ENCODE data around the gene AQP6.
A peak's percentile ranks its signal among the peaks of the same experiment; 100 is the strongest.

Gene AQP6

GRCh38 chr12:50003595-50003994 lies 30.8 kb downstream of the AQP6 start:
- no peak for DNase-seq (ENCODE audit: low spot score)

GRCh38 chr12:50004696-50005095 lies 31.9 kb downstream of the AQP6 start:
- no peak for DNase-seq (ENCODE audit: low spot score)

GRCh38 chr12:50005175-50005574 lies 32.4 kb downstream of the AQP6 start:
- no peak for DNase-seq (ENCODE audit: low spot score)

- no peak for DNase-seq (ENCODE audit: low spot score)
Observed at GRCh38 chr12:50006280-50006679, 33.5 kb downstream of the AQP6 start.

- peak; percentile 31 for DNase-seq (ENCODE audit: low spot score)
Observed at GRCh38 chr12:50006754-50007442, 34.2 kb downstream of the AQP6 start.

GRCh38 chr12:50013361-50014147 lies 40.8 kb downstream of the AQP6 start:
- DNase-seq (ENCODE audit: low spot score): peak; percentile 37

- no peak for DNase-seq (ENCODE audit: low spot score)
Observed at GRCh38 chr12:50014342-50014741, 41.6 kb downstream of the AQP6 start.

- DNase-seq (ENCODE audit: low spot score): peak; percentile 48
Observed at GRCh38 chr12:50016501-50017475, 44.0 kb downstream of the AQP6 start.

GRCh38 chr12:50017641-50018040 lies 44.9 kb downstream of the AQP6 start:
- DNase-seq (ENCODE audit: low spot score): no peak

GRCh38 chr12:50018154-50018553 lies 45.4 kb downstream of the AQP6 start:
- no peak for DNase-seq (ENCODE audit: low spot score)

GRCh38 chr12:50018968-50019367 lies 46.2 kb downstream of the AQP6 start:
- DNase-seq (ENCODE audit: low spot score): no peak

GRCh38 chr12:50019524-50019923 lies 46.8 kb downstream of the AQP6 start:
- DNase-seq (ENCODE audit: low spot score): no peak

- DNase-seq (ENCODE audit: low spot score): no peak
Observed at GRCh38 chr12:50021031-50021430, 48.3 kb downstream of the AQP6 start.

GRCh38 chr12:50022903-50023302 lies 50.2 kb downstream of the AQP6 start:
- no peak for DNase-seq (ENCODE audit: low spot score)

GRCh38 chr12:50024227-50024626 lies 51.5 kb downstream of the AQP6 start:
- DNase-seq (ENCODE audit: low spot score): no peak

- DNase-seq (ENCODE audit: low spot score): peak; percentile 47
Observed at GRCh38 chr12:50024805-50025186, 52.0 kb downstream of the AQP6 start.

GRCh38 chr12:50025187-50026059 lies 52.7 kb downstream of the AQP6 start, which contains the start of gene RACGAP1:
RACGAP1 (minus strand) TSS chr12:50025494; CDS start chr12:50016715, 8,779 bp downstream.
- DNase-seq (ENCODE audit: low spot score): peak; percentile 97

- no peak for DNase-seq (ENCODE audit: low spot score)
Observed at GRCh38 chr12:50026691-50027090, 53.9 kb downstream of the AQP6 start.

Data from D341Med (cell line).